Measurements from ENCODE around the gene HUWE1.

DNA sequence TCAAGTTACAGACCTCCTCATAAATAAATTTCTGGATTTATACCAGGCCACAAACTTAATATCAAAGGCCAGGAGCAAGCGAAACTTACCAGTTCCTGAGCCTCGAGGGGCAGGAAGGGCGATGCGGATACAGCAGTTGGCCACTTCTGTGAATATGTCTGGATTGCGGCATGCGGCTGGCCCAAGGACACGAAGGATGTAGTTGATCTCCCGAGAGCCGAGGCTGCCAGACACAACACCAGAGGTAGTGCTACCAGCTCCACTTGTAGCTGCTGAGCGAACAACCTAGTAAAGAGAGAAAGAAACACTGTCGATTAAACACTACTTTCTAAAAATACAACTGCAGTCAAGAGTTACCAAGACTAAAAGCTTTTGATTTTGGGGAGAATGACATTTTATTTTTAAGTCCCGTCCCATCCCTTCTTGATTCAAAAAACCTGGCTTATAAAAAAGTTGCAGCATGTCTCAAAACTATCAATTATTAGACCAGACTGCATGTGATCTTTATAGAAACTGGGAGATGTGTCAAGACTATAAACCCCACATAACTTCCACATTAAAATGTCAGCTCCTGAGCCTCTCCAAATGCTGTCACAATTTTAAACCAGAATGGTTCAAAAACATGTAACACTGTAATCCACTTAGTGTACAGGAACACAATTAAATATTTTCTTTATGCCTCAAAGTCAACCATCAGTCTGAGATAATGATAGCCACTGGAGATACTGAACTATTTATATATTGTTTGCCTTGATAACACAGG is 105.6 kb downstream of the HUWE1 start:
- TF ChIP-seq, protein P1, sequence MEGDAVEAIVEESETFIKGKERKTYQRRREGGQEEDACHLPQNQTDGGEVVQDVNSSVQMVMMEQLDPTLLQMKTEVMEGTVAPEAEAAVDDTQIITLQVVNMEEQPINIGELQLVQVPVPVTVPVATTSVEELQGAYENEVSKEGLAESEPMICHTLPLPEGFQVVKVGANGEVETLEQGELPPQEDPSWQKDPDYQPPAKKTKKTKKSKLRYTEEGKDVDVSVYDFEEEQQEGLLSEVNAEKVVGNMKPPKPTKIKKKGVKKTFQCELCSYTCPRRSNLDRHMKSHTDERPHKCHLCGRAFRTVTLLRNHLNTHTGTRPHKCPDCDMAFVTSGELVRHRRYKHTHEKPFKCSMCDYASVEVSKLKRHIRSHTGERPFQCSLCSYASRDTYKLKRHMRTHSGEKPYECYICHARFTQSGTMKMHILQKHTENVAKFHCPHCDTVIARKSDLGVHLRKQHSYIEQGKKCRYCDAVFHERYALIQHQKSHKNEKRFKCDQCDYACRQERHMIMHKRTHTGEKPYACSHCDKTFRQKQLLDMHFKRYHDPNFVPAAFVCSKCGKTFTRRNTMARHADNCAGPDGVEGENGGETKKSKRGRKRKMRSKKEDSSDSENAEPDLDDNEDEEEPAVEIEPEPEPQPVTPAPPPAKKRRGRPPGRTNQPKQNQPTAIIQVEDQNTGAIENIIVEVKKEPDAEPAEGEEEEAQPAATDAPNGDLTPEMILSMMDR (IDR thresholded peaks at IDR 0.05) = no peak
- no peak for TF ChIP-seq POLR2A (IDR thresholded peaks at IDR 0.05)

Measured in testis (tissue), 2 donors.